Mesenchymal stem cell (in vitro differentiated cells and primary cell): ENCODE measurements around the gene COBLL1.

Source experiments
- DNase-seq: peaks from one replicate; pipeline ENCODE4 v3.0.0-alpha.2; 2013
- H2AFZ ChIP-seq: one replicate; pipeline ENCODE4 v1.6.1; 2013; ENCODE audit warnings: low read depth, mild to moderate bottlenecking, control low read depth, inconsistent platforms, low read length, moderate library complexity
- H2AK5ac ChIP-seq: 2 replicates; pipeline ENCODE4 v1.6.1; 2013; ENCODE audit warnings: low read length, moderate library complexity, mild to moderate bottlenecking, inconsistent platforms; ENCODE audit not compliant: severe bottlenecking
- H2BK120ac ChIP-seq: one replicate; pipeline ENCODE4 v1.6.1; 2013; ENCODE audit warnings: low read depth, mild to moderate bottlenecking, inconsistent platforms, low read length, moderate library complexity
- H2BK12ac ChIP-seq, 2 experiments: one replicate each; pipeline ENCODE4 v1.6.1; 2013; ENCODE audit warnings: inconsistent platforms in 2 of 2, low read length in 2 of 2, mild to moderate bottlenecking in 2 of 2, moderate library complexity in 2 of 2, control low read depth in 1 of 2
- H2BK15ac ChIP-seq: one replicate; pipeline ENCODE4 v1.6.1; 2013; ENCODE audit warnings: mild to moderate bottlenecking, low read depth, inconsistent platforms; ENCODE audit not compliant: poor library complexity, severe bottlenecking
- H2BK5ac ChIP-seq: 2 replicates; pipeline ENCODE4 v1.6.1; 2013; ENCODE audit warnings: low read depth, mild to moderate bottlenecking, low read length, control low read depth, inconsistent platforms; ENCODE audit not compliant: poor library complexity, severe bottlenecking
- H3K14ac ChIP-seq, 2 experiments: one replicate each; pipeline ENCODE4 v1.6.1; 2013; ENCODE audit warnings: inconsistent platforms in 2 of 2, low read length in 2 of 2, control low read depth in 1 of 2, mild to moderate bottlenecking in 1 of 2, moderate library complexity in 1 of 2
- H3K18ac ChIP-seq, 2 experiments: one replicate each; pipeline ENCODE4 v1.6.1; 2013; ENCODE audit warnings: inconsistent platforms in 2 of 2, low read length in 2 of 2, control low read depth in 1 of 2, low read depth in 1 of 2, mild to moderate bottlenecking in 1 of 2
- H3K23ac ChIP-seq, 2 experiments: one replicate each; pipeline ENCODE4 v1.6.1; 2013; ENCODE audit warnings: inconsistent platforms in 2 of 2, low read length in 2 of 2, mild to moderate bottlenecking in 2 of 2, moderate library complexity in 2 of 2, control low read depth in 1 of 2
- H3K27ac ChIP-seq: 2 replicates; pipeline ENCODE4 v1.5.1; 2013; ENCODE audit warnings: mild to moderate bottlenecking, moderate library complexity, low read length, control low read depth, inconsistent platforms; ENCODE audit not compliant: poor library complexity, severe bottlenecking
- H3K27me3 ChIP-seq, 2 experiments: 2 replicates each; pipeline versions ENCODE4 v1.6.1 to v1.7.0; 2013; ENCODE audit warnings: low read length in 2 of 2, mild to moderate bottlenecking in 2 of 2, moderate library complexity in 2 of 2, control low read depth in 1 of 2, inconsistent platforms in 1 of 2; ENCODE audit not compliant: control insufficient read depth in 1 of 2, insufficient read depth in 1 of 2
- H3K36me3 ChIP-seq, 2 experiments: 2 replicates each; pipeline versions ENCODE4 v1.6.1 to v1.7.0; 2013; ENCODE audit warnings: low read length in 2 of 2, control low read depth in 1 of 2, inconsistent platforms in 1 of 2, low read depth in 1 of 2, mild to moderate bottlenecking in 1 of 2; ENCODE audit not compliant: insufficient read depth in 2 of 2, control insufficient read depth in 1 of 2
- H3K4ac ChIP-seq, 2 experiments: one replicate each; pipeline ENCODE4 v1.6.1; 2013; ENCODE audit warnings: inconsistent platforms in 2 of 2, low read length in 2 of 2, mild to moderate bottlenecking in 2 of 2, moderate library complexity in 2 of 2, control low read depth in 1 of 2, low read depth in 1 of 2
- H3K4me1 ChIP-seq: 2 replicates; pipeline ENCODE4 v1.6.1; 2013; ENCODE audit warnings: low read depth, low read length, control low read depth; ENCODE audit not compliant: control insufficient read depth, insufficient read depth
- H3K4me2 ChIP-seq: 2 replicates; pipeline ENCODE4 v1.6.1; 2013; ENCODE audit warnings: low read length, mild to moderate bottlenecking, inconsistent platforms; ENCODE audit not compliant: poor library complexity, severe bottlenecking
- H3K4me3 ChIP-seq, 2 experiments: 2 replicates each; pipeline versions ENCODE4 v1.5.1 to v1.7.0; 2013; ENCODE audit warnings: low read length in 2 of 2, mild to moderate bottlenecking in 2 of 2, control low read depth in 1 of 2, low read depth in 1 of 2; ENCODE audit not compliant: insufficient read depth in 1 of 2
- H3K79me1 ChIP-seq: replicated peaks from 2 replicates; pipeline ENCODE4 v1.6.1; 2013; ENCODE audit warnings: mild to moderate bottlenecking, control low read depth, low read length, inconsistent platforms; ENCODE audit not compliant: poor library complexity, severe bottlenecking
- H3K9ac ChIP-seq: 2 replicates; pipeline ENCODE4 v1.7.0; 2013; ENCODE audit warnings: mild to moderate bottlenecking, low read length, moderate library complexity
- H3K9me3 ChIP-seq: 2 replicates; pipeline ENCODE4 v1.7.0; 2013; ENCODE audit warnings: mild to moderate bottlenecking, low read length; ENCODE audit not compliant: control insufficient read depth
- H4K8ac ChIP-seq: one replicate; pipeline ENCODE4 v1.6.1; 2013; ENCODE audit warnings: inconsistent platforms, mild to moderate bottlenecking, low read length, moderate library complexity
- H4K91ac ChIP-seq: one replicate; pipeline ENCODE4 v1.6.1; 2013; ENCODE audit warnings: mild to moderate bottlenecking, low read length, inconsistent platforms
- WGBS: methylation state at CpG from one replicate; pipeline ENCODE4 v1.1.7; 2013; ENCODE audit warnings: mixed read lengths; 5-methylcytosine and 5-hydroxymethylcytosine counted together

COBLL1 gene

GRCh38 chr2:164796999-164797398 lies 44.6 kb downstream of the COBLL1 start:
- WGBS = no CpG with 5 or more reads among the region's 2 CpGs
- Histone ChIP-seq H3K4me3 (no peak overlapping the region), H2BK15ac (no peak overlapping the region), H4K91ac (no peak overlapping the region), H2BK12ac (no peak overlapping the region), H3K14ac (no peak overlapping the region), H3K18ac (no peak overlapping the region), H3K79me1 (peaks cover 5% of the 10 kb centered on the region), H3K27me3 (no peaks in the 10 kb centered on the region), H3K9me3 (no peaks in the 10 kb centered on the region), H2BK120ac (no peak overlapping the region), H3K4ac (no peak overlapping the region), H4K8ac (no peak overlapping the region), H3K27ac (no peak overlapping the region), H2BK5ac (no peak overlapping the region), H2AK5ac (no peak overlapping the region), H3K4me2 (no peak overlapping the region), H3K4me1 (peaks cover 3% of the 10 kb centered on the region), H3K23ac (no peak overlapping the region), H2AFZ (no peak overlapping the region), H3K36me3 (no peaks in the 10 kb centered on the region), H3K9ac (no peak overlapping the region)
- DNase-seq = no peak

- H3K18ac ChIP-seq = no peak overlapping the region
- no peak overlapping the region for H2BK120ac ChIP-seq
- no peak overlapping the region for H2AK5ac ChIP-seq
- peak overlapping the region; percentile 10 for H3K9ac ChIP-seq
- no peak overlapping the region for H3K14ac ChIP-seq
- no peak overlapping the region for H2BK12ac ChIP-seq
- no peak overlapping the region for H3K4ac ChIP-seq
- H3K79me1 ChIP-seq = peaks cover 10% of the 10 kb centered on the region
- H3K4me1 ChIP-seq = peaks cover 5% of the 10 kb centered on the region
- no peak overlapping the region for H3K23ac ChIP-seq
- no peak overlapping the region for H2BK15ac ChIP-seq
- no peaks in the 10 kb centered on the region for H3K9me3 ChIP-seq
- no peak overlapping the region for H2BK5ac ChIP-seq
- H3K4me3 ChIP-seq = no peak overlapping the region
- no peaks in the 10 kb centered on the region for H3K27me3 ChIP-seq
- DNase-seq = no peak
- no peak overlapping the region for H4K91ac ChIP-seq
- H4K8ac ChIP-seq = no peak overlapping the region
- H2AFZ ChIP-seq = no peak overlapping the region
- 83% methylated on average over 2 of the region's 4 CpGs for WGBS
- no peaks in the 10 kb centered on the region for H3K36me3 ChIP-seq
- no peak overlapping the region for H3K27ac ChIP-seq
- no peak overlapping the region for H3K4me2 ChIP-seq
These were observed 47.0 kb downstream of the COBLL1 start for GRCh38 chr2:164794432-164795231.

GRCh38 chr2:164794016-164794415 lies 47.6 kb downstream of the COBLL1 start:
- no peak overlapping the region for H2AK5ac ChIP-seq
- H3K27ac ChIP-seq = no peak overlapping the region
- H3K23ac ChIP-seq = no peak overlapping the region
- no peak for DNase-seq
- H3K4me2 ChIP-seq = no peak overlapping the region
- peak overlapping the region; percentile 65 for H3K9ac ChIP-seq
- no peak overlapping the region for H2BK120ac ChIP-seq
- H4K8ac ChIP-seq = no peak overlapping the region
- no peaks in the 10 kb centered on the region for H3K27me3 ChIP-seq
- no peak overlapping the region for H2AFZ ChIP-seq
- no peak overlapping the region for H4K91ac ChIP-seq
- no peak overlapping the region for H3K4me3 ChIP-seq
- no peak overlapping the region for H3K14ac ChIP-seq
- H3K4me1 ChIP-seq = peaks cover 5% of the 10 kb centered on the region
- H3K79me1 ChIP-seq = peaks cover 11% of the 10 kb centered on the region
- no peak overlapping the region for H3K4ac ChIP-seq
- no peaks in the 10 kb centered on the region for H3K36me3 ChIP-seq
- no peak overlapping the region for H3K18ac ChIP-seq
- H2BK12ac ChIP-seq = no peak overlapping the region
- no peaks in the 10 kb centered on the region for H3K9me3 ChIP-seq
- no peak overlapping the region for H2BK5ac ChIP-seq
- H2BK15ac ChIP-seq = no peak overlapping the region

GRCh38 chr2:164793529-164793928 lies 48.1 kb downstream of the COBLL1 start:
- Histone ChIP-seq H3K79me1 (peaks cover 13% of the 10 kb centered on the region), H2AFZ (no peak overlapping the region), H2BK120ac (no peak overlapping the region), H3K27me3 (no peaks in the 10 kb centered on the region), H2BK5ac (no peak overlapping the region), H4K91ac (no peak overlapping the region), H3K4me1 (peaks cover 3% of the 10 kb centered on the region), H3K23ac (no peak overlapping the region), H3K4me3 (no peak overlapping the region), H3K4ac (no peak overlapping the region), H3K27ac (no peak overlapping the region), H3K14ac (no peak overlapping the region), H2BK12ac (no peak overlapping the region), H4K8ac (no peak overlapping the region), H2AK5ac (no peak overlapping the region), H2BK15ac (no peak overlapping the region), H3K36me3 (no peaks in the 10 kb centered on the region), H3K18ac (no peak overlapping the region), H3K9ac (peak overlapping the region; percentile 65), H3K9me3 (no peaks in the 10 kb centered on the region), H3K4me2 (no peak overlapping the region)
- 100% methylated on average over 1 of the region's 1 CpG for WGBS
- DNase-seq = no peak
